PC-3 (cell line): ENCODE measurements around the gene TMEM270.

Experiments used
- CTCF ChIP-seq: fragments of 300-600 bp; sonication (generic); conservative IDR thresholded peaks from 2 replicates; pipeline ENCODE4 v1.5.1; 2017; ENCODE audit warnings: antibody characterized with exemption, low read depth, mild to moderate bottlenecking, low read length
- EZH2phosphoT487 ChIP-seq: fragments of 300-600 bp; sonication (generic); IDR thresholded peaks from 2 replicates; pipeline ENCODE4 v1.6.1; 2018; ENCODE audit warnings: mild to moderate bottlenecking, antibody characterized with exemption, low read length, borderline replicate concordance

DNA sequence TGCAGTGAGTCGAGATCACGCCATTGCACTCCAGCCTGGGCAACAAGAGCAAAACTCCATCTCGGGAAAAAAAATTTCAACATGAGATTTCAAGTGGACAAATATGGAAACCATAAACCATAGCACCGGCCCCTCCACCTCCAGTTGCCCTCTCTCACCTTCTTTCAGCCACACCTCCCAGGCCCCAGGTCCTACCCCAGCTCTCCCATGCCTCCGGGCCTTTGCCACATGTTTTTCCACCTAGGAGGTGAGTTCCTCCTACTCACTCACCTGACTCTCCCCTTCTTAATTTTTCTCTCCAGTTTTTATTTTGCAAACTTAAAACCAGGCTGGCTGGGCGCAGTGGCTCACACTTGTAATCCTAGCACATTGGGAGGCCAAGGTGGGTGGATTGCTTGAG lies 43.8 kb upstream of the TMEM270 start:
- no peak for TF ChIP-seq CTCF
- TF ChIP-seq EZH2phosphoT487 = no peak
